GM12865 (cell line): Measurements from ENCODE around the gene GCNT2.
"Not testable (repeated sequence)": the region's sequence is repeated elsewhere in the genome, so short reads cannot be mapped to it uniquely, and the experiment has no call there.

Source experiments
- DNase-seq: peaks from one replicate; pipeline ENCODE4 v3.0.0; 2010; ENCODE audit warnings: low read depth
- H3K4me3 ChIP-seq: 2 replicates; pipeline ENCODE4 v1.5.1; 2011; ENCODE audit warnings: mild to moderate bottlenecking, low read depth, low read length, control low read depth
- TF ChIP-seq, protein P1 (sequence below): IDR thresholded peaks from 2 replicates; pipeline ENCODE4 v1.5.1; 2011; ENCODE audit warnings: low read length, control low read depth, low read depth, inconsistent platforms; ENCODE audit not compliant: insufficient read depth; ENCODE audit errors: missing control alignments

The GCNT2 gene

DNA sequence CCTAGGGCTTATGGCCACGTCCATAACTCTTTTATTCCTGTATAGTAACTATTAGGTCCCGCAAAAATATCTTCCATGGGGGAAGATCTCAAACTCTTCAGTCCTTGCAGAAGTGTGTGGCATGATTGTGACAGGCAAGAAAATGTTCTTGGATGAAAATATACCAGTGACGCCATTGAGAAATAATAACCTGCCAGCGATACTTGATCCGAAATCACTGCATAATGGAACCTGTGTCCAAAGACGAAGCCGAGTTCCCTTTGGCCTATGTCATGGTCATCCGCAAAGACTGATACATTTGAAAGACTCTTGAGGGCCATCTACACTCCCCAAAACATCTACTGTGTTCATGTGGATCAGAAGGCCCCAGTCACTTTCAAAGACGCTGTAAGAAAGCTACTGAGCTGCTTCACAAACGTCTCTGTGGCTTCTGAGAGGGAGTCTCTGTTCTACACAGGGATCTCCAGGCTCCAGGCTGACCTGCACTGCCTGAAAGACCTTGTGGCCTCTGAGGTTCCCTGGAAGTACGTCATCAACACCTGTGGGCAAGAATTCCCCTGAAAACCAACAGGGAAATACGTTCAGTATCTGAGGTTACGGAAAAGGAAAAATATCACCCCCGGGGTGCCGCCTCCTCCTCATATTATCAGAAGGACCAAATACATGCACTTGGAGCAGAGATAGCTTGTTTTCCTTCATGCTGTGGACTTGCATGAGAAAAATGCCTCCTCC is 6.9 kb upstream of the GCNT2 start:
- DNase-seq = no peak
- TF ChIP-seq, protein P1, sequence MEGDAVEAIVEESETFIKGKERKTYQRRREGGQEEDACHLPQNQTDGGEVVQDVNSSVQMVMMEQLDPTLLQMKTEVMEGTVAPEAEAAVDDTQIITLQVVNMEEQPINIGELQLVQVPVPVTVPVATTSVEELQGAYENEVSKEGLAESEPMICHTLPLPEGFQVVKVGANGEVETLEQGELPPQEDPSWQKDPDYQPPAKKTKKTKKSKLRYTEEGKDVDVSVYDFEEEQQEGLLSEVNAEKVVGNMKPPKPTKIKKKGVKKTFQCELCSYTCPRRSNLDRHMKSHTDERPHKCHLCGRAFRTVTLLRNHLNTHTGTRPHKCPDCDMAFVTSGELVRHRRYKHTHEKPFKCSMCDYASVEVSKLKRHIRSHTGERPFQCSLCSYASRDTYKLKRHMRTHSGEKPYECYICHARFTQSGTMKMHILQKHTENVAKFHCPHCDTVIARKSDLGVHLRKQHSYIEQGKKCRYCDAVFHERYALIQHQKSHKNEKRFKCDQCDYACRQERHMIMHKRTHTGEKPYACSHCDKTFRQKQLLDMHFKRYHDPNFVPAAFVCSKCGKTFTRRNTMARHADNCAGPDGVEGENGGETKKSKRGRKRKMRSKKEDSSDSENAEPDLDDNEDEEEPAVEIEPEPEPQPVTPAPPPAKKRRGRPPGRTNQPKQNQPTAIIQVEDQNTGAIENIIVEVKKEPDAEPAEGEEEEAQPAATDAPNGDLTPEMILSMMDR = no peak
- H3K4me3 ChIP-seq = no peak overlapping the region

DNA sequence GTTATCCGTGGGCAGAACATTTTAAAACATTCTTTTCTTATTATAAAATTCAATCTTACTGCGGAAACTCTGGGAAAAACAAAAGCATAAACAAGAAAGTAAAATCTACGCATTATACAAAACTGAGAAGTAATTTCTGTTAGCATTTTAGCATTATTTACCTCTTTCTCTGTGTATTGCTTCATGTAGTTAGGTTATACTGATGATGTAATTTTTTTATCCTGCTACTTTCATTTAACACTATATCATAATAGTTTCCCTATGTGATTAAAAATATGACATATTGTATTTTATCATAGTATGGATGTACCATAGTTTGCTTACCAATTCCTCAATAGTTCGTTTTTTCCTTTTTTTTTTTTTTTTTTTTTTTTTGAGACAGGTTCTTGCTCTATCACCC is 4.2 kb upstream of the GCNT2 start:
- DNase-seq = no peak
- TF ChIP-seq, protein P1 = no peak
- H3K4me3 ChIP-seq = no peak overlapping the region

DNA sequence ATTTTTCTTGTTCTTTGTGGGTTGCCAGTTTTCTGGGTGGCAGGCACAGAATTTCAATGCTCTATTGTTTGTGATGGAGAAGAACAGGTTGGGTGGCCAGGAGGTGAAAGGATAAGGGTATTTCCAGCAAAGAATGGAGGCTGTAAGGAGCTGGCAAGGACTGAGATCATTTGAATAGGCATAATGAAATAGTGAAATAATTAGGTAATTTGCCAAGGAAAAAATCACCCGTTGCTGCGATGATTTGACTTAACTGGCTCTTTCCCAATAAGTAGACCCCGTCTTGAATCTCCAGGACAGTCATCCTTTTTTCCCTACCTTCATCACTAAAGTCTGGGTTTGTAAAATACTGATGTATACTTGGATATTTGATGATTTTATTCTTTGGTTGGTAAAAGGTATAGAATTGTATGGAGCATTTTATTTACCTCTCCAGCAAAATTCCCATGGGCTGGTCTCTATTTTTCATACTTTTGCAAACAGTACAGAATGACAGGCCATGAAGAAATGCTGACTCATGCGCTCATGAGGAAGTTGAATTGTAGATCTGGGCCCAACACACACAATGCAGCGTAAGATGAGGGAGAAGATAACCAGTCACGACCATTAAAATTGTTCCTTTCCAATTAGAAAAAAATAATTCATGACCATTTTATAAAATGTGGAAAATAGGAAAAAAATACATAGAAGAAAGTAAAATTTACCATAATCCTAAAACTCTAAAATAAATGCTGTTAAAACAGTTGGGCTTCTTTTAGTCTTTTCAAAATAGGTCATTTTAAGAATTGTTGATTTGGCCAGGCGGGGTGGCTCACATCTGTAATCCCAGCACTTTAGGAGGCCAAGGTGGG is 2.4 kb upstream of the GCNT2 start:
- DNase-seq = no peak
- TF ChIP-seq, protein P1 = no peak
- no peak overlapping the region for H3K4me3 ChIP-seq

DNA sequence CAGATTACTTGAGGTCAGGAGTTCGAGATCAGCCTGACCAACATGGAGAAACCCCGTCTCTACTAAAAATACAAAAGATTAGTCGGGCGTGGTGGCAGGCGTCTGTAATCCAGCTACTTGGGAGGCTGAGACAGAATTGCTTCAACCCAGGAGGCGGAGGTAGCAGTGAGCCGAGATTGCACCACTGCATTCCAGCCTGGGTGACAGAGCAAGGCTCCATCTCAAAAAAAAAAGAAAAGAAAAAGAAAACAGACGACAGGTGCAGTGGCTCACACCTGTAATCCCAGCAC is 1.8 kb upstream of the GCNT2 start:
- not testable (repeated sequence) for DNase-seq, H3K4me3 ChIP-seq

DNA sequence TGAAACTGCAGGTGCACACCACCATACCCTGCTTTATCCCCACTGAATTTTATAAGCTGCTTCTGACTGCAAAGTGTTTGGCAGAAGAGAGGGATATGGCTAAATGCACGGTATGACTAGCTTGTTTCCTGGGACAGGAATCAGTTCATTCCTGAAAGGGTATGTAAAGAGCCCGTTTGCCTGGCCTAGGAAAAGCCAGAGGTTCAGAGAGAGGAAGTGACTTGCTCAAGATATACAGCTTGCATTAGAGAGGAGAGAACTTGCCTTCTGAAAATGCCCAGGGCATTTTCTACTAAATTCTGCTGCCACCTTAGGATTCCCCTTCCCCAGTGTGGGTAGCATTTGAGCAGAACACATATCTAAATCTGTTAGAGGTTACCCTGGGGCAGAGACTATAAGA is 683 bp upstream of the GCNT2 start:
- H3K4me3 ChIP-seq = no peak overlapping the region; the same call in 1 of the 2 replicates
- no peak for DNase-seq
- TF ChIP-seq, protein P1 = no peak

DNA sequence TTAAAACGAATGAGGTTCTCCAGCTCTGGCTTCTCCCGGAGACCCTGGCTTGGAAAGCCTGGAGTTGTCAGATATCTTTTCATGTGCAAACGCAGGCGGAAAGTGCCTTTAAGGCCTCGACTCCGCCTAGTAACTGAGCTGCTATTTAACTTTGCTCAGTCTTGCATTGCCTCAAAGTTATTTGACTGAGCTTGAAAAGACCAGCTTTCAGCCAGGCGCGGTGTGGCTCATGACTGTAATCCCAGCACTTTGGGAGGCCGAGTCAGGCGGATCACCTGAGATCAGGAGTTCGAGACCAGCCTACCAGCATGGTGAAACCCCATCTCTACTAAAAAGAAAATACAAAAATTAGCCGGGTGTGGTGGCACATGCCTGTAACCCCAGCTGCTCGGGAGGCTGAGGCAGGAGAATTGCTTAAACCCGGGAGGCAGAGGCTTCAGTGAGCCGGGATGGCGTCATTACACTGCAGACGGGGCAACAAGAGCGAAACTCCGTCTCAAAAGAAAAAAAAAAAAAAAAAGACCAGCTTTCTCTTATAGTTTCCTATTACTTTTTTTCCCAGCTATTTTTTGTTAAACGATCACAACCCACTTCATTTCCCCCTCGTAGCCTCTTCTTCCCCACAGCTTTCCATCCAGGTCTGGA is 1.9 kb downstream of the GCNT2 start:
- DNase-seq = no peak
- no peak overlapping the region for H3K4me3 ChIP-seq
- TF ChIP-seq, protein P1 = no peak

DNA sequence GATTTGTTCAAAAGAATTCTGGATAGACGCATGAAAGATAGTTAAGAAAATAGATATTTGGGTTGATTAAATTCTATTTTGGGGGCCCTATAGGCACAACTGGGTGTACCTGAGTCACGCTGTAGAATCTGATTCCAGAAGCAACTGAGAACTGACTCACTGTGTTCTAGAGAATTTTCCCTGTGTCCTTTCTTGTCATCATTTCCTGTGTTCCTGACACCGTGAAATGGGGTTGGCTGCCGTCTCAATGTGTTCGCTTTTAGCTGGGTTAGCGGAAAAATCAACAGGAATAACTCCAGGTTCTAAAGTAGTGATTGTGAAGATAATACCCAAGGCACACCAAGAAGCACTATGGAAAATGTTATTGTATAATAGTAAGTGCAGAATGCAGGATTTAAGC is 5.0 kb downstream of the GCNT2 start:
- TF ChIP-seq, protein P1 = no peak
- no peak overlapping the region for H3K4me3 ChIP-seq
- no peak for DNase-seq
